HL-60/S4 treated with phorbol 12-myristate 13-acetate at 8.2 ng/mL for 4 days and 3 days (cell line): Measurements from ENCODE around the gene NEB.
"Not testable (repeated sequence)": the region's sequence is repeated elsewhere in the genome, so short reads cannot be mapped to it uniquely, and the experiment has no call there.

Experiments used
- in situ Hi-C: fragments of 300-500 bp; cut with MboI; formaldehyde crosslinking; loops from 2 replicates; pipeline ENCODE4 v1.15.0; 2022; ENCODE audit warnings: low sequenced_read_pairs

The NEB gene

DNA sequence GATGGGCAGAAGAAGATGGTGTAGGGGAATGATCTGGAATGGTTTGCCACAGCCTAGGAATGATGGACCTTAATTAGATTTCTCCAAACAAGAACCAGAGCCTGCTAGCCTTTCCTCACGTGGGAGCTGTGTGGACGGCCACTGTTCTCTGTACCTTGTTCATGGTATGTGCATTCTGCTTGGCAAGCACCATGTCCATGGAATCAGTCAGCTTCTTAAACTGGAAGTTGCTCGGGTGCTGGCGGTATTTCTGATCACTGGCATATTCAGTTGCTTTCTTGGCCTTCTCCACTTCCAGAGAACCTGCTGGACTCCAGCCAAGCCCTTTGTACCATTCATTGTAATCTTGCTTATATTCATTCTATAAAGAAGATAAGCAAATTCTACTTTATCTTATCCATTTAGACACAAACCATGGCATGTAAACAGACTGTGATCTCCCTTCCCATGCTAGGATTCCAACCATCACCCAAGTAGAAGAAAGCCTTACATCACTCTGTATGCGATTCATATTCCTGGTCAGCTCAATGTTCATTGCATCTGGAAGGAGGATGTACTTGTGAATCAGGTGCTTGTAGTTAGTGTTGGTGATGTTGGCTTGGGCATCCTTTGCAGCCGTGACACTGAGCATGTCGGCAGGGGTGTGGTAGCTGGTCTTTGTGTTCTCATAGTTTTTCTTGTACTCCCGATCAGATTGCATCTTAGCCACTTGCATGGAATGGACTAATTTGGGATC lies 78.4 kb downstream of the NEB start:
- in situ Hi-C loops, result no loop called here

DNA sequence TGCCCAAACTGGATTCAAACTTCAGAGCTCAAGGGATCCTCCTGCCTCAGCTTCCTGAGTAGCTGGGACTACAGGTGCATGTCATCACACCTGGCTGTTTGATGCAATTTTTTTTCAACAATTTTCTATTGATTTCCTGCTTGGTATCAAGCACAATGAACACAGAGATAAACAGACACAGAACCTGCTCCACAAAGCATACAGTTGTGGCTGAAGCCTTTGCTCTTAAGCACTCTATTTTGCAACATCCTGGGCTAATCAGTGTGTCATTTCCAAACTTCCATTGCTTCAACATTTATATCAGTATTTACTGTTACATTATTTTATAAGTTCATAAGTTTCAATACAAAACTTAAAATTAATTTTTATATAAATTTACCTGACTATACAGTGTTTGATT lies 79.4 kb downstream of the NEB start:
- in situ Hi-C loops, result no loop called here

- in situ Hi-C loops, result no loop called here
Observed at GRCh38 chr2:151654085-151654484, 80.2 kb downstream of the NEB start.

DNA sequence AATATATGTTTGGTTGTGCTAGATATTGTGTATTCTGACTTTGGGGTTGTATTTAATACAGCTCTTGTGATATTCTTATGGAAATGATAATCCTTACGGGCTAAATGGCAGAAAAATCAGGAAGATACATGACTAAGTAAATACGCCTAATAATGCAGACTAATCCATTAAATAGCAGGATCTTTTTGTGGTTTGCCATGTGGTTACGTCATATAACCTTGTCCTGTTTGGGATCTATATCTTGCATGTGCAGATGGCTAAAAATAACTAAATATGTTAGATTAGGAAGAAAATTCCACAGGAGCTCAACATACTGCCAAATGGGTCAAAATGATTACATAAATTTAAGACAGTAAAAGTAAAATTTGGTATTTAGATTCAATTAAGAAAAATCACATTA lies 83.0 kb downstream of the NEB start:
- in situ Hi-C loops, result no loop called here

- in situ Hi-C loops, result no loop called here
Observed at GRCh38 chr2:151650456-151650855, 83.8 kb downstream of the NEB start.

DNA sequence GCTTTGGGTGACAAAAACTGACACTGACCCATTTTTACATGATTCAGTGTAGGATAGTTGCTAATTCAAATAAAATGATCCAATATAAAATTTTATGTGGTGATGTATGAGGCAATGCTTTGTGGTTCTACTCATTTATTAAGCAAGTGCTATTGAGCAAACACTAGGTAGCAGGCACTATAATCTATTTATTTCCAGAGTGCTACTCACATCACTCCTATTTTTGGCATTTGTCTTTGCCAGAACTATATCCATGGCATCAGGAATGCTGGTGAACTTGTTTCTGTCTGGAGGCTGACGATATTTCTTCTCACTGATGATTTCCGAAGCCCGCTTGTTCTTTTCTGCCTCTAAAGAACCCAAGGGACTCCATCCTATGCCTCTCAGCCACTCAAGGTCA lies 84.3 kb downstream of the NEB start:
- in situ Hi-C loops, result no loop called here

DNA sequence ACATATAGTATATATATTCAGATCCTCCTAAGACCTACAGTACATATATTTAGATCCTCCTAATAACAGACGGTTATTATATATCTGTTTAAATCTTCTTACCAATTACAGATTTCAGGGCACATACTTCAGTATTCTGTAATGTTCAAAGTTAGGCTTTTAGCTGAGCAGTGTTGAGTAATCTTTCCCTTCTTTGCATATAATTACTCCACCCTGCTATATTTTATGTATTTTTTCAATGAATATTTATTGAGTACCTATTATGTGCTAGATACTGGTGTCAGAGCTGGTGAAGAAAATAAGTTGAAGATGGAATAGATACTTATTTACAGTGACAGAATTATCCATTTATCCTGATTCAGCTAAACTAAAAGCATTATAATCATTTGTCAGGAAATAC lies 84.9 kb downstream of the NEB start:
- in situ Hi-C loops, result no loop called here

- in situ Hi-C loops, result not testable (repeated sequence)
Observed at GRCh38 chr2:151646512-151646911, 87.8 kb downstream of the NEB start.

DNA sequence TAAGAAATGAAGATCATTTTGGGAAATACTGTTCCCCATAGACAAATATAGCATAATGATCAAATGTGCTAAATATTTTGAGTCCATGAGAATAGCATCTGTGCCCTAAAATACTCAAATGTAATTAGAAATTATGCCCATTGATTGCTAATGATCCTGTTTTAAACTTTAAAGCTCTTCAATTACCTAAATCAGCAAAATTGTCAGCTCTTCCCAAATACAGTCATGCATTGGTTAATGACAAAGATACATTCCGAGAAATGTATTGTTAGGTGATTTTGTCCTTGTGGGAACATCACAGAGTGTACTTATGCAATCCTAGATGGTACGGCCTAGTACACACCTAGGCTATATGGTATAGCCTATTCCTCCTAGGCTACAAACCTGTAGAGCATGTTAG lies 89.7 kb downstream of the NEB start:
- in situ Hi-C loops, result no loop called here

GRCh38 chr2:151641895-151642294 lies 92.4 kb downstream of the NEB start:
- in situ Hi-C loops, result not testable (repeated sequence)

GRCh38 chr2:151640087-151640486 lies 94.2 kb downstream of the NEB start:
- in situ Hi-C loops, result no loop called here

DNA sequence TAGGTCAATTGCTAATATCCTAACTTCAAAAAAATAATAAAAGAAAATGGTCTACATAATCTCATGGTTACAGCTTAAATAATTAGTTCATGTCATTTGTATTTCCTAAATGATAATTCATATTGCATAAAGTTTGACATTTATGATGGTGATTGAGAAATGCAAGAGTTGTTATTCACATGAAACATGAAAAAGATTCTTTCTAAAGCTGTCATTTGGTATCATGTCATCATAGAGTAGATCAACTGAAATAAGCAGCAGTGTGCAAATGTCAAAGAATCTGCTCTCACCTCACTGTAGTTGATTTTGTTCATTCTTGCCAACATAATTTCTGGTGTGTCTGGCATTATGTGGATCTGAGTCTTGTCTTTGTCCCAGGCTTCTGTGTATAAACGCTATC lies 95.3 kb downstream of the NEB start:
- in situ Hi-C loops, result no loop called here

- in situ Hi-C loops, result no loop called here
Observed at GRCh38 chr2:151638191-151638933, 95.9 kb downstream of the NEB start.

DNA sequence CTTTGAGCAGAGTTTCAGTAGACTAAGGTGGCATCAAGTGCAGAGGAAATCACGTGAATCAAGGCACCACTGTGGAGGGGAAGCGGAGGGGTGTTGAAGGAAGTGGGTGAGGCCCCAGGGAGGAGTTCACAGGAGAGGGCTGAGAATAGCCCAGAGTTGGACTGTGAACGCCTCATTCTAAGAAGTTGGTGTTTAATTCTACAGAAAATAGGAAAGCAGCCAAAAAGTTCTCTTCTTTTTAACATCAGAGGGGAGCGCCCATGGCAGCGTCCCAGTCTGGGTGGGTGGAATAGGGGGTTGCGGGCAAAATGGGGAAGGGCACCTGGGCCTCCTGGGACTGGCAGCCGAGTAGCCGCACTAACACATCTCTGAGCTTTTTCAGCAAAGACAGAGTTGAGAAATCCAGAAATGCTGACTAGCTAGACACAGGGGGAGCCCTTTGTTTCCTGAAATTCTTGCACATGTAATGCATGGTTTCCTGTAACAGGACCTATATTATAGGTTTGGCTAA lies 97.0 kb downstream of the NEB start:
- in situ Hi-C loops, result no loop called here

DNA sequence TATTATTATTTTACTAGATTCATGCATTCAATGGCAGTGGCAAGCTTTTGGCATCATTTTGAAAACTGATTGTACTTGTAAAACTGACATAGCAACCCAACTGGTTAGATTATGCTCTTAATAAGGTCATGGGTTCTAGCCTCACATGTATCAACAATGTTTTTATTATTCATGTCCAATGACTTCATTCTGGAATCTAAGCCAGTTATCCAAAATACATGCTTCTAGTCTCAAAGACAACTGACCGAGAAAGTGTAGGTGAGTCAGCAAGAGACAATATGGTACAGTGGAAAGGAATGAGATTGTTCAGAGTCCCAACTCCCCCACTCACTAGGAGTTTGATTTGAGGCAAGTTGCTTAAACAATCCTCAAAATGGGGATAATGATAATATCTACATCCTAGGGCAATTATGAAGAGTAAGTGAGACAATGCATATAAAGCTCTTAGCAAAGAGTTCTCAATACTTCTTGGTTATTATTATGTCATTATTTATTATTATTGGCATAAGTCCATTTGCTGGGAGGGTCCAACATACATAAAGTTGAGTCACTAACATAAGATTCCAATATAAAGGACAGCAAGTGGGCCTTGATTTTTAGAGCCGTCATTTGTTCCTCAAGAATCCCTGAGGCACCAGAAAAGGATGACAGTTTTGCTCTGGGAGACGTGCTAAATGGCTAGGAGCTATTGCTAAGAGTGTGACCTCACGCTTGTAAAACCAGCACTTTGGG lies 99.4 kb downstream of the NEB start:
- in situ Hi-C loops, result no loop called here

DNA sequence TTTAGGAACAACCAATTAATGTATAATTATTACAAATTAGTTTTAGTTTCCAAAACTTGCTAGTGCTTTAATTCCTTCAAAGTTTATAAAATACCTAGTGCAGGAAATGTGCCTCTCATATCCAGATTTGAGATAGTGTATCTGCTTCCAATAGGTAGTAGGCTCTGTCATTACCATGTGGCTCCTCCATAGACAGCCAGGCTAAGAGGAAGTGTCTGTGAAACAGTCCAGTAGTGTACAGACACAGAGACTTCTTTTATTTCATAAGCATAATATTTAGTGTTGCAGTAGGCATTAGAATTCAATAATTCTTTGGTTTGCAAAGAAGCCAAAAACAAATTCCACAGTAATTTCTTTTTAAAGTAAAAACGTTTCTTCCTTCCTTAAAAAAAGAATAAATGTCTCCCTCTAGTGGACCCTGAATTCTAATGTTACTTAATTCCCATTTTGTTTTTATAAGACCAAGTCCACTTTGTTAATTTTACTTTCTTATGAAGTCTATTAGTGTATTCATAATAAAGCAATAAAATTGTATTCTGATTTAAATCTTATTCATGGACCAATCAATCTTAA lies 101.2 kb downstream of the NEB start:
- in situ Hi-C loops, result no loop called here

DNA sequence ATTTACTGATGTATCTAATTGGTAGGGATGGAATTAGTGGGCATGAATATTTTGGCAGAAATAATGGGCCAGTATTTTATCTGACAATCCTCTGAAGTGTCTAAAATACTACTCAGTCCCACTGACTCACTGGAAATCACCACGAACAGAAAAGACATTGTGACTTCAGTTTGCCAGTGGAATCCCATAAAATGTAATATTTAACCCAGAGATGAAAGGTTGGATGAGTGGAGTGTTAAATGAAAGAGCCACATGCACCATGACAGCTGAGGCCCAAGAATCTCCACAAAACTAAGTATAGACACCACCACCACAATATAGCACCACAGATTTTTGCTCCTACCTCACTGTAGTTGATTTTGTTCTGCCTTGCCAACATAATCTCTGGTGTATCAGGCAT lies 103.9 kb downstream of the NEB start:
- in situ Hi-C loops, result no loop called here

DNA sequence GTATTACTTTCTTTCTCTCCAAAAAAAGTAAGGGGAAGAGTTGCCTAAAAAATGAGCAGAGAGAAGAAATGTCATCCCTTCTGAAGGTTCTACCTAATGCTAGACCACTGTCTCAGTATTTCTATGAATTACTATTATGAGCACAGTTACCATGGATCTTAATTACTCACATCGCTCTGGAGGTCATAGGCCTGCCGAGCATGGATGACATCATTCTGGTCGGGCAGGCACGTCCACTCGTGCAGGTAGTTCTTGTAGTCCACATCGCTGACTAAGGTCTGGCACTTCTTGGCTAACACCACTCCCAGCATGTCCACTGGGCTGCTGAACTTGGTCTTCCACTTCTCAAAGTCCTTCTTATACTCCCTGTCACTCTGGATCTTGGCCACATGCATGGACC lies 106.9 kb downstream of the NEB start:
- in situ Hi-C loops, result no loop called here

DNA sequence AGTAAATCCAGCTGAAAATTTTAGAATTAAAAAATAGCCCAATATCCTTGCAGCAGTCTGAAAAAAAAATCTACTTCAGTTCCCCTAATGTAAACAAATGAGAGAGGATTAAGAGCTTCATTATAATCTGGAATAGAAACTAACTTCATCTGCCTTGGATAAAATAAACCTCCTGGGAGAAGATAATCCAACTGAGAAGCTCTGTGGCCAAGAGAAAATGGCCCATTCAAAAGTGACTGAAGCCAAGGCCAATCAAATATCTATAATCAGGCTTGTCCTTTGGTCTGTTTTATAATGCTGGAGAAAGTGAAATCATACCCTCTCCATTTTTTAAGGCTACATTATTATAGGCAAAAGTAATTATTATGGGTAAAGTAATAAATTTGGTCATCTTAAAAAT lies 110.0 kb downstream of the NEB start:
- in situ Hi-C loops, result no loop called here

DNA sequence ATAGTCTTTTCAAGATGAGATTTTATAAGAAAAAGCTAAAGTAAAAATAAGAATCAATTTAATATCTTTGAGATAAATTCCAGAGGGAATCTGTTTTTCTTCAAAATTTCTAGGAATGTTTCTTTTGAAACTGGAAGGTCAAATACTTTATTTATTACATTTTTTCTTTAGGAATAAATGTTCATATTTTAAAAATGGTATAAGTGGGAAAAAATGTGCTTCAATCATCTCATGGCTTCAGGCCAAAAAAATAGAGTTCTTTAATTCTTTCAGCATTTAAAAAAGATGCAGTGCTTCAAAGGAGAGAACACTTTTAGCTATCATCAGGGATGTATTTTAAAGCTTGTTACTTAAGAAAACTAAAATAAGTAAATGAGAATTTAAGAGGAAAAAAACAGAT lies 110.6 kb downstream of the NEB start:
- in situ Hi-C loops, result no loop called here

- in situ Hi-C loops, result no loop called here
Observed at GRCh38 chr2:151620761-151621160, 113.5 kb downstream of the NEB start.
